MM.1S (cell line): Measurements from ENCODE around the gene RPRD2.

ENCODE experiments used
- DNase-seq: peaks from one replicate; pipeline ENCODE4 v3.0.0-alpha.2; 2015
- H2AFZ ChIP-seq: fragments of 300-600 bp; sonication (generic); 2 replicates; pipeline ENCODE4 v1.6.0; 2016; ENCODE audit warnings: antibody characterized with exemption, low read length
- H3F3A ChIP-seq: fragments of 300-600 bp; sonication (generic); 2 replicates; pipeline ENCODE4 v1.6.1; 2016; ENCODE audit warnings: mild to moderate bottlenecking, antibody characterized with exemption, low read length, moderate library complexity, mixed read lengths; ENCODE audit not compliant: insufficient read depth
- H3K27ac ChIP-seq: fragments of 300-600 bp; sonication (generic); 2 replicates; pipeline ENCODE4 v1.5.1; 2016; ENCODE audit warnings: mild to moderate bottlenecking, low read length
- H3K27me3 ChIP-seq: fragments of 300-600 bp; sonication (generic); replicated peaks from 2 replicates; pipeline ENCODE4 v1.6.0; 2016; ENCODE audit warnings: low read length; ENCODE audit not compliant: insufficient read depth
- H3K36me3 ChIP-seq: fragments of 300-600 bp; sonication (generic); replicated peaks from 2 replicates; pipeline ENCODE4 v1.6.1; 2016; ENCODE audit warnings: mild to moderate bottlenecking, low read length, mixed read lengths; ENCODE audit not compliant: insufficient read depth
- H3K4me1 ChIP-seq: fragments of 300-600 bp; sonication (generic); 2 replicates; pipeline ENCODE4 v1.6.1; 2016; ENCODE audit warnings: low read length, mixed read lengths
- H3K4me2 ChIP-seq: fragments of 300-600 bp; sonication (generic); 2 replicates; pipeline ENCODE4 v1.6.0; 2016; ENCODE audit warnings: low read depth, low read length
- H3K4me3 ChIP-seq: fragments of 300-600 bp; sonication (generic); 2 replicates; pipeline ENCODE4 v1.5.1; 2016; ENCODE audit warnings: low read length, mixed read lengths
- H3K79me2 ChIP-seq: fragments of 300-600 bp; sonication (generic); 2 replicates; pipeline ENCODE4 v1.6.1; 2016; ENCODE audit warnings: mixed run types, low read length, mixed read lengths
- H3K9ac ChIP-seq: fragments of 300-600 bp; sonication (generic); 2 replicates; pipeline ENCODE4 v1.6.1; 2016; ENCODE audit warnings: low read length, mixed read lengths
- H3K9me2 ChIP-seq: fragments of 300-600 bp; sonication (generic); replicated peaks from 2 replicates; pipeline ENCODE4 v1.6.1; 2016; ENCODE audit warnings: mild to moderate bottlenecking, low read length, mixed read lengths; ENCODE audit not compliant: insufficient read depth
- H3K9me3 ChIP-seq: fragments of 300-600 bp; sonication (generic); replicated peaks from 2 replicates; pipeline ENCODE4 v1.6.1; 2016; ENCODE audit warnings: mild to moderate bottlenecking, low read length, mixed read lengths; ENCODE audit not compliant: insufficient read depth
- H4K20me1 ChIP-seq: fragments of 300-600 bp; sonication (generic); 2 replicates; pipeline ENCODE4 v1.6.1; 2016; ENCODE audit warnings: mild to moderate bottlenecking, low read length, moderate library complexity, mixed read lengths; ENCODE audit not compliant: insufficient read depth
- EZH2 ChIP-seq: fragments of 300-600 bp; sonication (generic); optimal IDR thresholded peaks from 2 replicates; pipeline ENCODE3; 2017; ENCODE audit warnings: low read depth, mild to moderate bottlenecking, antibody characterized with exemption, low read length, mixed read lengths
- EZH2phosphoT487 ChIP-seq: fragments of 300-600 bp; sonication (generic); IDR thresholded peaks from 2 replicates; pipeline ENCODE4 v1.6.1; 2018; ENCODE audit warnings: antibody characterized with exemption, low read length
- TF ChIP-seq, protein P1 (sequence below): fragments of 300-600 bp; sonication (generic); IDR thresholded peaks from 2 replicates; pipeline ENCODE4 v1.5.1; 2016; ENCODE audit warnings: antibody characterized with exemption, low read length, mixed read lengths

RPRD2 gene

DNA sequence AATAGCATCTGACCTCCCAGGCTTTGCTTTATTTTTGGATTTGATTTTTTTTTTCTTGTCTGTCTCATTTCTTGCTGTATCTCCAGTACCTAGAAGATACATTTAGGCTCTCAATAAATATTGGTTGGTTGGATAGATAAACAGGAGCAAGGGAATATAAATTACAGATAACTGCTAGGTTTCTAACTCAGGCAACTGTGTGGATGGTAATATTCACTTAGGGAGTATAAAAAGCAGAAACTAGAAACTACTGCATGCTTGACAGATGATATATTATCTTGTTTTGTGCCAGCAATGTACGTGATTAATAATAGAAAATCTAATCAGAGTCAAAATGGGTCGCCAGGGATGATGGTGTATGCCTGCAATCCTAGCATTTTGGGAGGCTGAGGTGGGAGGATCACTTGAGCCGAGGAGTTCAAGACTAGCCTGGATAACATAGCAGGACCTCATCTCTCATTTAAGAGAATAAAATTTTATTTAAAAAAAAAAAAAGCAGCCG, 92.2 kb downstream of the RPRD2 start:
- no peak overlapping the region for H3K9ac ChIP-seq
- no peaks in the 10 kb centered on the region for H4K20me1 ChIP-seq
- no peak overlapping the region for H2AFZ ChIP-seq
- peaks cover 12% of the 10 kb centered on the region for H3K79me2 ChIP-seq
- no peak overlapping the region for H3K27ac ChIP-seq
- TF ChIP-seq EZH2phosphoT487, result no peak
- TF ChIP-seq EZH2, result no peak
- TF ChIP-seq, protein P1, sequence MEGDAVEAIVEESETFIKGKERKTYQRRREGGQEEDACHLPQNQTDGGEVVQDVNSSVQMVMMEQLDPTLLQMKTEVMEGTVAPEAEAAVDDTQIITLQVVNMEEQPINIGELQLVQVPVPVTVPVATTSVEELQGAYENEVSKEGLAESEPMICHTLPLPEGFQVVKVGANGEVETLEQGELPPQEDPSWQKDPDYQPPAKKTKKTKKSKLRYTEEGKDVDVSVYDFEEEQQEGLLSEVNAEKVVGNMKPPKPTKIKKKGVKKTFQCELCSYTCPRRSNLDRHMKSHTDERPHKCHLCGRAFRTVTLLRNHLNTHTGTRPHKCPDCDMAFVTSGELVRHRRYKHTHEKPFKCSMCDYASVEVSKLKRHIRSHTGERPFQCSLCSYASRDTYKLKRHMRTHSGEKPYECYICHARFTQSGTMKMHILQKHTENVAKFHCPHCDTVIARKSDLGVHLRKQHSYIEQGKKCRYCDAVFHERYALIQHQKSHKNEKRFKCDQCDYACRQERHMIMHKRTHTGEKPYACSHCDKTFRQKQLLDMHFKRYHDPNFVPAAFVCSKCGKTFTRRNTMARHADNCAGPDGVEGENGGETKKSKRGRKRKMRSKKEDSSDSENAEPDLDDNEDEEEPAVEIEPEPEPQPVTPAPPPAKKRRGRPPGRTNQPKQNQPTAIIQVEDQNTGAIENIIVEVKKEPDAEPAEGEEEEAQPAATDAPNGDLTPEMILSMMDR, result no peak
- no peak for DNase-seq
- H3K4me3 ChIP-seq, result no peak overlapping the region
- H3K4me1 ChIP-seq, result no peaks in the 10 kb centered on the region
- H3K9me3 ChIP-seq, result no peaks in the 10 kb centered on the region
- H3F3A ChIP-seq, result no peaks in the 10 kb centered on the region
- no peaks in the 10 kb centered on the region; the same call in 1 of the 2 replicates for H3K36me3 ChIP-seq
- H3K4me2 ChIP-seq, result no peak overlapping the region
- no peaks in the 10 kb centered on the region for H3K9me2 ChIP-seq
- no peaks in the 10 kb centered on the region for H3K27me3 ChIP-seq

DNA sequence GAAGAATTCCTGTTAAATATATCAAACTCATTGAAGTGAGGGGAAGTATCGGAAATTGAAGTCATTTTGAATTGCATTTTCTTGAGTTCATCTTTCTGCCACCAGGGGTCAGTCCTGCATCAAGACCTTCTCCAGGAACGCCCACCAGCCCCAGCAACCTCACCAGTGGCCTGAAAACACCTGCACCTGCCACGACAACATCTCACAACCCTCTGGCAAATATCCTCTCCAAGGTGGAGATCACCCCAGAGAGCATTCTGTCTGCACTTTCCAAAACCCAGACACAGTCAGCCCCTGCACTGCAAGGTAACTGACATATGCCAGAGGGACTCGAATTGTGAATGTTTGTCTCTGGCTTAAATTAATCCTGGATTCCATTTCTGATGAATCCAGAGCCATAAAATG, 100.5 kb downstream of the RPRD2 start:
- H3K27me3 ChIP-seq, result no peaks in the 10 kb centered on the region
- H3K27ac ChIP-seq, result no peak overlapping the region
- no peaks in the 10 kb centered on the region for H3K9me3 ChIP-seq
- H3K36me3 ChIP-seq, result no peaks in the 10 kb centered on the region
- peak; percentile 84 for DNase-seq
- no peak overlapping the region for H2AFZ ChIP-seq
- no peaks in the 10 kb centered on the region for H4K20me1 ChIP-seq
- H3K9me2 ChIP-seq, result no peaks in the 10 kb centered on the region
- no peaks in the 10 kb centered on the region for H3K79me2 ChIP-seq
- peaks cover 8% of the 10 kb centered on the region; the same call in 1 of the 2 replicates for H3F3A ChIP-seq
- TF ChIP-seq EZH2 (no peak), EZH2phosphoT487 (no peak)
- TF ChIP-seq, protein P1, result peak; percentile 89
- no peak overlapping the region for H3K4me2 ChIP-seq
- no peak overlapping the region for H3K9ac ChIP-seq
- no peaks in the 10 kb centered on the region for H3K4me1 ChIP-seq
- H3K4me3 ChIP-seq, result no peak overlapping the region

DNA sequence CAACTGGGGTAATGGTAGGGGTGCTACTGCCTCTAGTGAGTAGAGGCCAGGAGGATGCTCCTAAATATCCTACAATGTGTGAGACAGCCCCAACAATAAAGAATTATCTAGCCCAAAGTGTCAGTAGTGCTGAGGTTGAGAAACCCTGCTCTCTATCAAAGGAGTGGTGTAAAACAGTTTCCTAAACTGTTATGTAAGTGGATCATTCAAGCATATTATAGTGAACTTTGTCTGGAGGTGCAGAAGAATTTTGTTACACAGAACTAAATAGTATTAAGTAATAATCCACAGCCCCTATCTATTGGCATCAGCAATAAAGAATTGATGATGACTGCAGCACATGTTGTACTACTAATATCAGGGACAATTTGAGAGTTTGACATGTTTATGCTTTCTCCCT, 103.0 kb downstream of the RPRD2 start:
- DNase-seq, result no peak
- Histone ChIP-seq H3K9me2 (no peaks in the 10 kb centered on the region), H3K36me3 (peaks cover 11% of the 10 kb centered on the region), H3K4me3 (no peak overlapping the region), H3K9me3 (no peaks in the 10 kb centered on the region), H3K4me2 (no peak overlapping the region), H3F3A (peaks cover 8% of the 10 kb centered on the region; the same call in 1 of the 2 replicates), H3K27ac (no peak overlapping the region), H3K79me2 (no peaks in the 10 kb centered on the region), H4K20me1 (no peaks in the 10 kb centered on the region), H2AFZ (no peak overlapping the region), H3K4me1 (no peaks in the 10 kb centered on the region), H3K27me3 (no peaks in the 10 kb centered on the region), H3K9ac (no peak overlapping the region)
- TF ChIP-seq EZH2phosphoT487 (no peak), EZH2 (no peak)
- TF ChIP-seq, protein P1, result no peak
